Left forelimb (tissue), 1 donor: ENCODE measurements around the gene CNOT3.
A peak's percentile ranks its signal among the peaks of the same experiment; 100 is the strongest.
"Not testable (repeated sequence)": the region's sequence is repeated elsewhere in the genome, so short reads cannot be mapped to it uniquely, and the experiment has no call there.

Source experiments
- DNase-seq: peaks from one replicate; pipeline ENCODE4 v3.0.0-alpha.2; 2018; ENCODE audit warnings: low spot score

The CNOT3 gene

GRCh38 chr19:54171736-54172431 is 34.3 kb downstream of the CNOT3 start:
- DNase-seq, result not testable (repeated sequence)

GRCh38 chr19:54172471-54173358 is 35.2 kb downstream of the CNOT3 start, which contains the start of gene TMC4:
TMC4 (minus strand) TSS chr19:54173160; CDS start chr19:54173117, 43 bp downstream.
- no peak for DNase-seq

GRCh38 chr19:54173359-54173699 is 35.8 kb downstream of the CNOT3 start:
- DNase-seq, result no peak

GRCh38 chr19:54173951-54174834 is 36.6 kb downstream of the CNOT3 start:
- no peak for DNase-seq

- peak; percentile 64 for DNase-seq
These were observed 41.2 kb downstream of the CNOT3 start for GRCh38 chr19:54178581-54179261.

- DNase-seq, result no peak
These were observed 41.8 kb downstream of the CNOT3 start for GRCh38 chr19:54179262-54179852.

- peak; percentile 65 for DNase-seq
These were observed 42.4 kb downstream of the CNOT3 start for GRCh38 chr19:54179921-54180461.

GRCh38 chr19:54180691-54181091 is 43.1 kb downstream of the CNOT3 start:
- DNase-seq, result no peak

- not testable (repeated sequence) for DNase-seq
These were observed 44.3 kb downstream of the CNOT3 start for GRCh38 chr19:54181894-54182293.

- peak; percentile 45 for DNase-seq
These were observed 45.9 kb downstream of the CNOT3 start for GRCh38 chr19:54183431-54183830.

- DNase-seq, result no peak
These were observed 48.8 kb downstream of the CNOT3 start for GRCh38 chr19:54186351-54186750.

- DNase-seq, result no peak
These were observed 49.4 kb downstream of the CNOT3 start for GRCh38 chr19:54186934-54187381.

- DNase-seq, result no peak
These were observed 50.8 kb downstream of the CNOT3 start for GRCh38 chr19:54188215-54188871.

GRCh38 chr19:54189145-54189734 is 51.7 kb downstream of the CNOT3 start, which contains the start of gene MBOAT7:
MBOAT7 (minus strand) TSS chr19:54189580; CDS start chr19:54188508, 1,072 bp downstream.
- DNase-seq, result no peak

GRCh38 chr19:54189735-54190502 is 52.4 kb downstream of the CNOT3 start:
- DNase-seq, result peak; percentile 99

GRCh38 chr19:54190503-54191010 is 53.0 kb downstream of the CNOT3 start:
- DNase-seq, result peak; percentile 100

- DNase-seq, result no peak
These were observed 53.6 kb downstream of the CNOT3 start, which contains the start of gene TSEN34 for GRCh38 chr19:54191011-54191810. TSEN34 (plus strand) TSS chr19:54191308; CDS start chr19:54191365, 57 bp downstream.
